SK-N-SH (cell line): ENCODE data around the gene MCC.

Source experiments
- CTCF ChIP-seq: fragments of 200-600 bp; sonication (generic); IDR thresholded peaks from 2 replicates; pipeline ENCODE4 v1.6.1; 2017; ENCODE audit warnings: antibody characterized with exemption, mild to moderate bottlenecking, moderate library complexity
- EP300 ChIP-seq, 2 experiments: IDR thresholded peaks; 2 replicates each; pipeline versions ENCODE4 v1.4.0 to v1.6.1; 2012; ENCODE audit warnings: borderline replicate concordance in 1 of 2, low read depth in 1 of 2, low read length in 1 of 2
- GABPA ChIP-seq: IDR thresholded peaks from 2 replicates; pipeline ENCODE4 v1.4.0; 2012; ENCODE audit warnings: low read depth, mild to moderate bottlenecking
- GATA2 ChIP-seq: sonication (generic); formaldehyde crosslinking; IDR thresholded peaks from 2 replicates; pipeline ENCODE4 v1.5.0; 2020; ENCODE audit warnings: mild to moderate bottlenecking, missing genetic modification reagents
- MXI1 ChIP-seq: IDR thresholded peaks from 2 replicates; pipeline ENCODE4 v1.6.1; 2012; ENCODE audit warnings: mild to moderate bottlenecking, low read depth, low read length, improper control_type of control experiment
- POLR2AphosphoS5 ChIP-seq: IDR thresholded peaks from 2 replicates; pipeline ENCODE4 v1.6.1; 2012; ENCODE audit warnings: low read depth, low read length
- RCOR1 ChIP-seq: fragments of 150-350 bp; IDR thresholded peaks from 2 replicates; pipeline ENCODE4 v1.6.1; 2017; ENCODE audit warnings: antibody characterized with exemption, low read length
- TCF12 ChIP-seq: IDR thresholded peaks from 2 replicates; pipeline ENCODE4 v1.4.0; 2012
- USF1 ChIP-seq: IDR thresholded peaks from 2 replicates; pipeline ENCODE4 v1.4.0; 2012; ENCODE audit warnings: low read depth, borderline replicate concordance
- TF ChIP-seq, protein P1 (sequence below): IDR thresholded peaks from 2 replicates; pipeline ENCODE4 v1.4.0; 2012; ENCODE audit warnings: low read depth, borderline replicate concordance
- TF ChIP-seq, protein P2 (sequence below): IDR thresholded peaks from 2 replicates; pipeline ENCODE4 v1.6.1; 2012; ENCODE audit warnings: mild to moderate bottlenecking, low read depth, low read length, moderate library complexity

GRCh38 chr5:113404269-113404668 is 84.0 kb downstream of the MCC start:
- TF ChIP-seq CTCF = no peak
- no peak for TF ChIP-seq POLR2AphosphoS5
- TF ChIP-seq GATA2 (CRISPR knock-in tag) = no peak
- TF ChIP-seq, protein P1, sequence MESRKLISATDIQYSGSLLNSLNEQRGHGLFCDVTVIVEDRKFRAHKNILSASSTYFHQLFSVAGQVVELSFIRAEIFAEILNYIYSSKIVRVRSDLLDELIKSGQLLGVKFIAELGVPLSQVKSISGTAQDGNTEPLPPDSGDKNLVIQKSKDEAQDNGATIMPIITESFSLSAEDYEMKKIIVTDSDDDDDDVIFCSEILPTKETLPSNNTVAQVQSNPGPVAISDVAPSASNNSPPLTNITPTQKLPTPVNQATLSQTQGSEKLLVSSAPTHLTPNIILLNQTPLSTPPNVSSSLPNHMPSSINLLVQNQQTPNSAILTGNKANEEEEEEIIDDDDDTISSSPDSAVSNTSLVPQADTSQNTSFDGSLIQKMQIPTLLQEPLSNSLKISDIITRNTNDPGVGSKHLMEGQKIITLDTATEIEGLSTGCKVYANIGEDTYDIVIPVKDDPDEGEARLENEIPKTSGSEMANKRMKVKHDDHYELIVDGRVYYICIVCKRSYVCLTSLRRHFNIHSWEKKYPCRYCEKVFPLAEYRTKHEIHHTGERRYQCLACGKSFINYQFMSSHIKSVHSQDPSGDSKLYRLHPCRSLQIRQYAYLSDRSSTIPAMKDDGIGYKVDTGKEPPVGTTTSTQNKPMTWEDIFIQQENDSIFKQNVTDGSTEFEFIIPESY = no peak
- no peak for TF ChIP-seq USF1
- no peak for TF ChIP-seq RCOR1
- no peak for TF ChIP-seq EP300 (IDR thresholded peaks at IDR 0.05; ENCODE audit: borderline replicate concordance in 1 of 2, low read depth in 1 of 2, low read length in 1 of 2)
- TF ChIP-seq MXI1 = no peak
- TF ChIP-seq GABPA = no peak
- TF ChIP-seq, protein P2, sequence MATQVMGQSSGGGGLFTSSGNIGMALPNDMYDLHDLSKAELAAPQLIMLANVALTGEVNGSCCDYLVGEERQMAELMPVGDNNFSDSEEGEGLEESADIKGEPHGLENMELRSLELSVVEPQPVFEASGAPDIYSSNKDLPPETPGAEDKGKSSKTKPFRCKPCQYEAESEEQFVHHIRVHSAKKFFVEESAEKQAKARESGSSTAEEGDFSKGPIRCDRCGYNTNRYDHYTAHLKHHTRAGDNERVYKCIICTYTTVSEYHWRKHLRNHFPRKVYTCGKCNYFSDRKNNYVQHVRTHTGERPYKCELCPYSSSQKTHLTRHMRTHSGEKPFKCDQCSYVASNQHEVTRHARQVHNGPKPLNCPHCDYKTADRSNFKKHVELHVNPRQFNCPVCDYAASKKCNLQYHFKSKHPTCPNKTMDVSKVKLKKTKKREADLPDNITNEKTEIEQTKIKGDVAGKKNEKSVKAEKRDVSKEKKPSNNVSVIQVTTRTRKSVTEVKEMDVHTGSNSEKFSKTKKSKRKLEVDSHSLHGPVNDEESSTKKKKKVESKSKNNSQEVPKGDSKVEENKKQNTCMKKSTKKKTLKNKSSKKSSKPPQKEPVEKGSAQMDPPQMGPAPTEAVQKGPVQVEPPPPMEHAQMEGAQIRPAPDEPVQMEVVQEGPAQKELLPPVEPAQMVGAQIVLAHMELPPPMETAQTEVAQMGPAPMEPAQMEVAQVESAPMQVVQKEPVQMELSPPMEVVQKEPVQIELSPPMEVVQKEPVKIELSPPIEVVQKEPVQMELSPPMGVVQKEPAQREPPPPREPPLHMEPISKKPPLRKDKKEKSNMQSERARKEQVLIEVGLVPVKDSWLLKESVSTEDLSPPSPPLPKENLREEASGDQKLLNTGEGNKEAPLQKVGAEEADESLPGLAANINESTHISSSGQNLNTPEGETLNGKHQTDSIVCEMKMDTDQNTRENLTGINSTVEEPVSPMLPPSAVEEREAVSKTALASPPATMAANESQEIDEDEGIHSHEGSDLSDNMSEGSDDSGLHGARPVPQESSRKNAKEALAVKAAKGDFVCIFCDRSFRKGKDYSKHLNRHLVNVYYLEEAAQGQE = no peak
- no peak for TF ChIP-seq TCF12
